GM21528 (cell line): ENCODE results near the gene SPATA31C1.
"Not testable (repeated sequence)": the region's sequence is repeated elsewhere in the genome, so short reads cannot be mapped to it uniquely, and the experiment has no call there.

Experiments used
- ATAC-seq: cut with Tn5 transposase; IDR thresholded peaks from one replicate; pipeline ENCODE4 v1.9.1; 2021; ENCODE audit warnings: mild to moderate bottlenecking, moderate library complexity; ENCODE audit not compliant: unreplicated experiment, low FRiP score

The SPATA31C1 gene

GRCh38 chr9:87934444-87934843, 16.7 kb downstream of the SPATA31C1 start:
- ATAC-seq = not testable (repeated sequence)

GRCh38 chr9:87937352-87937751, 19.6 kb downstream of the SPATA31C1 start:
- ATAC-seq = not testable (repeated sequence)

GRCh38 chr9:87937918-87938317, 20.2 kb downstream of the SPATA31C1 start:
- ATAC-seq = not testable (repeated sequence)

- ATAC-seq = not testable (repeated sequence)
Measured at GRCh38 chr9:87938336-87938735, 20.6 kb downstream of the SPATA31C1 start.

- ATAC-seq = not testable (repeated sequence)
Measured at GRCh38 chr9:87939096-87939495, 21.3 kb downstream of the SPATA31C1 start.

GRCh38 chr9:87944096-87944495, 26.3 kb downstream of the SPATA31C1 start:
- ATAC-seq = no peak

- no peak for ATAC-seq
Measured at GRCh38 chr9:87944682-87945081, 26.9 kb downstream of the SPATA31C1 start.

- ATAC-seq = no peak
Measured at GRCh38 chr9:87950296-87950695, 32.5 kb downstream of the SPATA31C1 start.

GRCh38 chr9:87950765-87951488, 33.2 kb downstream of the SPATA31C1 start:
- no peak for ATAC-seq

GRCh38 chr9:87954230-87954629, 36.5 kb downstream of the SPATA31C1 start:
- ATAC-seq = no peak

GRCh38 chr9:87957839-87958238, 40.1 kb downstream of the SPATA31C1 start:
- ATAC-seq = no peak

- no peak for ATAC-seq
Measured at GRCh38 chr9:87958591-87958990, 40.8 kb downstream of the SPATA31C1 start.

GRCh38 chr9:87959916-87960581, 42.3 kb downstream of the SPATA31C1 start:
- no peak for ATAC-seq

GRCh38 chr9:87963770-87964169, 46.0 kb downstream of the SPATA31C1 start:
- no peak for ATAC-seq

GRCh38 chr9:87964826-87965225, 47.1 kb downstream of the SPATA31C1 start:
- ATAC-seq = no peak

- no peak for ATAC-seq
Measured at GRCh38 chr9:87968155-87968554, 50.4 kb downstream of the SPATA31C1 start.

- no peak for ATAC-seq
Measured at GRCh38 chr9:87970602-87971001, 52.8 kb downstream of the SPATA31C1 start.

GRCh38 chr9:87973122-87973521, 55.4 kb downstream of the SPATA31C1 start:
- no peak for ATAC-seq
